ENCODE results near the gene HOXD3.

- TF ChIP-seq POLR2A (IDR thresholded peaks at IDR 0.05), result no peak
- no peak for TF ChIP-seq CTCF (IDR thresholded peaks at IDR 0.05)
These were observed 35.7 kb upstream of the HOXD3 start for GRCh38 chr2:176121190-176122051.

Measured in lower leg skin (tissue), 3 donors.